PC-9 (cell line): ENCODE measurements around the gene RTN4RL1. TPM values are rescaled to one million over a fixed set of nuclear protein-coding genes. Genes with fewer than 3 reads are reported as not detected.
A peak's percentile ranks its signal among the peaks of the same experiment; 100 is the strongest.

Experiments
- BruUV-seq: library from RNA; stranded (reverse); fragments of 400-500 nt; replicated peaks from 2 replicates; lab custom pipeline; 2021; lab: Mats Ljungman, UMichigan
- CTCF ChIA-PET: fragments of 300-600 bp; sonication (Branson Sonifier 250); formaldehyde crosslinking; loops from one replicate; lab custom pipeline; 2022; ENCODE audit warnings: antibody characterized with exemption; lab: Charles Lee
- POLR2A ChIA-PET: fragments of 300-600 bp; sonication (Branson Sonifier 250); formaldehyde crosslinking; loops from one replicate; lab custom pipeline; 2022; ENCODE audit warnings: antibody characterized with exemption; ENCODE audit not compliant: unreplicated experiment; lab: Charles Lee
- DNase-seq, 2 experiments: peaks; one replicate each; pipeline versions ENCODE4 v3.0.0 to v3.0.0-alpha.2; 2015 to 2022; ENCODE audit warnings: mixed read lengths in 1 of 2
- H2AFZ ChIP-seq: fragments of 200-600 bp; sonication (generic); 2 replicates; pipeline ENCODE4 v1.8.1; 2017; ENCODE audit warnings: antibody characterized with exemption
- H3F3A ChIP-seq: fragments of 200-600 bp; sonication (generic); 2 replicates; pipeline ENCODE4 v1.8.1; 2017; ENCODE audit warnings: antibody characterized with exemption, mild to moderate bottlenecking, low read depth; ENCODE audit not compliant: insufficient read depth
- H3K27ac ChIP-seq: fragments of 200-600 bp; sonication (generic); 2 replicates; pipeline ENCODE4 v1.6.1; 2016; ENCODE audit warnings: mixed run types
- H3K27me3 ChIP-seq: fragments of 200-600 bp; sonication (generic); 2 replicates; pipeline ENCODE4 v1.6.1; 2016; ENCODE audit warnings: low read depth, mixed run types; ENCODE audit not compliant: insufficient read depth
- H3K36me3 ChIP-seq: fragments of 200-600 bp; sonication (generic); 2 replicates; pipeline ENCODE4 v1.6.1; 2016; ENCODE audit warnings: low read depth, mixed run types
- H3K4me1 ChIP-seq: fragments of 200-600 bp; sonication (generic); replicated peaks from 2 replicates; pipeline ENCODE4 v1.6.1; 2016; ENCODE audit warnings: mixed run types; ENCODE audit not compliant: insufficient read depth
- H3K4me2 ChIP-seq: fragments of 200-600 bp; sonication (generic); 2 replicates; pipeline ENCODE4 v1.6.1; 2017; ENCODE audit warnings: mixed run types
- H3K4me3 ChIP-seq: fragments of 200-600 bp; sonication (generic); 2 replicates; pipeline ENCODE4 v1.6.1; 2016; ENCODE audit warnings: mixed run types
- H3K79me2 ChIP-seq: fragments of 200-600 bp; sonication (generic); 2 replicates; pipeline ENCODE4 v1.6.1; 2017; ENCODE audit warnings: low read depth, mixed run types
- H3K9me2 ChIP-seq: fragments of 200-600 bp; sonication (generic); 2 replicates; pipeline ENCODE4 v1.8.1; 2017; ENCODE audit warnings: mild to moderate bottlenecking; ENCODE audit not compliant: insufficient read depth
- H3K9me3 ChIP-seq: fragments of 200-600 bp; sonication (generic); 2 replicates; pipeline ENCODE4 v1.8.1; 2016; ENCODE audit warnings: low read depth; ENCODE audit not compliant: insufficient read depth
- H4K20me1 ChIP-seq: fragments of 200-600 bp; sonication (generic); 2 replicates; pipeline ENCODE4 v1.8.1; 2017; ENCODE audit not compliant: insufficient read depth
- CTCF ChIP-seq: fragments of 200-600 bp; sonication (generic); conservative IDR thresholded peaks from 2 replicates; pipeline ENCODE4 v1.6.1; 2017; ENCODE audit warnings: mixed run types, antibody characterized with exemption, mild to moderate bottlenecking, moderate library complexity
- EZH2 ChIP-seq: fragments of 200-600 bp; sonication (generic); IDR thresholded peaks from 2 replicates; pipeline ENCODE4 v1.8.0; 2017; ENCODE audit warnings: antibody characterized with exemption, low read depth
- intact Hi-C: fragments of 100-400 bp; cut with micrococcal nuclease; formaldehyde crosslinking; loops from one replicate; pipeline ENCODE4 v1.10.0; 2022; ENCODE audit not compliant: unreplicated experiment
- total RNA-seq: library from RNA; stranded (reverse); gene quantifications from 2 replicates; pipeline ENCODE4 v1.2.3, GENCODE V29; 2021

The RTN4RL1 gene
- total RNA-seq, 1 experiment from 2014 or later = 0.13 TPM

GRCh38 chr17:2030779-2031163 is 5.6 kb upstream of the RTN4RL1 start:
- H2AFZ ChIP-seq = no peak overlapping the region
- DNase-seq = peak in 1 of 2 experiments; percentile 36
- TF ChIP-seq CTCF = peak; percentile 66; the same call in 1 of the 2 replicates
- TF ChIP-seq EZH2 = no peak
- CTCF ChIA-PET = interaction anchor here (0.6 kb wide), 1 partner anchor 138 kb away, joined by 3 read pairs; no protein-coding TSS in a partner anchor
- no peaks in the 10 kb centered on the region for H3K9me3 ChIP-seq
- H3K27me3 ChIP-seq = 0 out of 2 replicates have a peak, but pooled peaks cover under 1% of the 10 kb centered on the region
- peak overlapping the region; percentile 97 for H3K4me3 ChIP-seq
- intact Hi-C loops = loop anchor here (1.0 kb wide), 1 partner anchor 122 kb away; no protein-coding TSS in a partner anchor
- H4K20me1 ChIP-seq = peaks cover 17% of the 10 kb centered on the region
- peaks cover 15% of the 10 kb centered on the region; the same call in 1 of the 2 replicates for H3F3A ChIP-seq
- BruUV-seq = TSS peak; percentile 41
- peak overlapping the region; percentile 80 for H3K4me2 ChIP-seq
- peaks cover 14% of the 10 kb centered on the region for H3K79me2 ChIP-seq
- POLR2A ChIA-PET = no interaction called here
- no peaks in the 10 kb centered on the region for H3K36me3 ChIP-seq
- no peaks in the 10 kb centered on the region for H3K9me2 ChIP-seq
- H3K4me1 ChIP-seq = peaks cover 15% of the 10 kb centered on the region
- no peak overlapping the region for H3K27ac ChIP-seq

GRCh38 chr17:2029911-2030778 is 5.0 kb upstream of the RTN4RL1 start, which contains the start of gene DPH1:
TSS of gene DPH1 (plus strand) at chr17:2030153. CDS start at chr17:2030170, 17 bp downstream.
- intact Hi-C loops = loop anchor here (1.0 kb wide), 1 partner anchor 122 kb away; no protein-coding TSS in a partner anchor
- Histone ChIP-seq H3K4me1 (peaks cover 15% of the 10 kb centered on the region), H3K79me2 (peaks cover 14% of the 10 kb centered on the region), H3K27ac (no peak within 1 kb of the TSS), H3K9me2 (no peaks in the 10 kb centered on the region), H3K4me3 (peak within 1 kb of the TSS; percentile 97), H4K20me1 (peaks cover 14% of the 10 kb centered on the region; the same call in 1 of the 2 replicates), H3K36me3 (no peaks in the 10 kb centered on the region), H3K27me3 (0 out of 2 replicates have a peak, but pooled peaks cover 7% of the 10 kb centered on the region), H3F3A (peaks cover 15% of the 10 kb centered on the region; the same call in 1 of the 2 replicates), H3K4me2 (peak within 1 kb of the TSS; percentile 80), H3K9me3 (no peaks in the 10 kb centered on the region), H2AFZ (peak within 1 kb of the TSS; percentile 99)
- CTCF ChIA-PET = interaction anchor here (0.6 kb wide), 2 partner anchors 74 to 107 kb away, joined by 4 to 5 read pairs; no protein-coding TSS in a partner anchor
- BruUV-seq = no TSS peak
- TF ChIP-seq EZH2 (no peak), CTCF (no peak)
- POLR2A ChIA-PET = interaction anchor here (0.6 kb wide), 1 partner anchor 314 kb away, joined by 13 read pairs; no protein-coding TSS in a partner anchor
- DNase-seq = peak; percentile 83 to 91

- Histone ChIP-seq H3K4me3 (no peak overlapping the region), H3K27ac (no peak overlapping the region), H2AFZ (no peak overlapping the region), H3K4me1 (peaks cover 21% of the 10 kb centered on the region), H3K79me2 (peaks cover 14% of the 10 kb centered on the region), H3K9me2 (no peaks in the 10 kb centered on the region), H3K36me3 (no peaks in the 10 kb centered on the region), H3K4me2 (no peak overlapping the region), H3F3A (peaks cover 15% of the 10 kb centered on the region; the same call in 1 of the 2 replicates), H4K20me1 (peaks cover 14% of the 10 kb centered on the region; the same call in 1 of the 2 replicates), H3K27me3 (peaks cover 21% of the 10 kb centered on the region; the same call in 1 of the 2 replicates), H3K9me3 (no peaks in the 10 kb centered on the region)
- CTCF ChIA-PET = interaction anchor here (0.6 kb wide), 2 partner anchors 23 to 114 kb away, joined by 3 read pairs; no protein-coding TSS in a partner anchor
- no TSS peak for BruUV-seq
- intact Hi-C loops = no loop called here
- no peak for TF ChIP-seq CTCF
- TF ChIP-seq EZH2 = no peak
- no peak for DNase-seq
- POLR2A ChIA-PET = interaction anchor here (0.6 kb wide), 1 partner anchor 122 kb away, joined by 4 read pairs; no protein-coding TSS in a partner anchor
Measured at GRCh38 chr17:2028737-2029136, 3.6 kb upstream of the RTN4RL1 start.
